HG03565 (cell line): ENCODE data around the gene TBRG4.

Source experiments
- ATAC-seq: cut with Tn5 transposase; IDR thresholded peaks from one replicate; pipeline ENCODE4 v1.9.1; 2021; ENCODE audit warnings: mild to moderate bottlenecking, moderate library complexity; ENCODE audit not compliant: unreplicated experiment

The TBRG4 gene

DNA sequence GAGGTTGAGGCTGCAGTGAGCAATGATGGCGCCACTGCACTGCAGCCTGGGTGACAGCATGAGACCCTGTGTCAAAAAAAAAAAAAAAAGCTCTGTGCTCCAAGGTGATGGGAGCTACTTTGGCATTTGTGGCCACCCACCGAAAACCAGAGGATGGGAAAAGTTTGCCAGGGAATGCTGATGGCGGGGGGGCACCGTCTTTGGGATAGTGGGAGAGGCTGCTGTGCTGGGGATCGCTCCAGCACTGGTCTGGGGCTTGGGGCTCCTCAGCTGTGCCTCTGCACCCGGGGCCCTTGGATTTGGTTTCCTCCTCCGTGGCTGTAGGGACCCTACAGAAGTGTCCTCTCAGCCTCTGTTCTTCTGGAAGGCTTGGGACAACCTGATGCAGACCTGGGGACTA, 34.4 kb upstream of the TBRG4 start:
- no peak for ATAC-seq

GRCh38 chr7:45143616-45144015, 32.1 kb upstream of the TBRG4 start:
- ATAC-seq, result no peak

DNA sequence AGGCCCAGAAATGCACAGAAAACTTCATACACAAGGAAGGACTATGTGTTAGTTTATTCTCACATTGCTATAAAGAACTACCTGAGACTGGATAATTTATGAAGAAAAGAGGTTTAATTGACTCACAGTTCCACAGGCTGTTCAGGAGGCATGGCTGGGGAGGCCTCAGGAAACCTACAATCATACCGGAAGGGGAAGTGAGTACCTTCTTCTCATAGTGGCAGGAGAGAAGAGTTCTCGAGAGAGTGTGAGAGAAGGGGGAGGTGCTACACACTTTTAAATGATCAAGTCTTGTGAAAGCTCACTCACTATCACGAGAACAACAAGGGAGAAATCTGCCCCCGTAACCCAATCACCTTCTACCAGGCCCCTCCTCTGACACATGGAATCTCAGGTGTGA, 29.3 kb upstream of the TBRG4 start:
- no peak for ATAC-seq

DNA sequence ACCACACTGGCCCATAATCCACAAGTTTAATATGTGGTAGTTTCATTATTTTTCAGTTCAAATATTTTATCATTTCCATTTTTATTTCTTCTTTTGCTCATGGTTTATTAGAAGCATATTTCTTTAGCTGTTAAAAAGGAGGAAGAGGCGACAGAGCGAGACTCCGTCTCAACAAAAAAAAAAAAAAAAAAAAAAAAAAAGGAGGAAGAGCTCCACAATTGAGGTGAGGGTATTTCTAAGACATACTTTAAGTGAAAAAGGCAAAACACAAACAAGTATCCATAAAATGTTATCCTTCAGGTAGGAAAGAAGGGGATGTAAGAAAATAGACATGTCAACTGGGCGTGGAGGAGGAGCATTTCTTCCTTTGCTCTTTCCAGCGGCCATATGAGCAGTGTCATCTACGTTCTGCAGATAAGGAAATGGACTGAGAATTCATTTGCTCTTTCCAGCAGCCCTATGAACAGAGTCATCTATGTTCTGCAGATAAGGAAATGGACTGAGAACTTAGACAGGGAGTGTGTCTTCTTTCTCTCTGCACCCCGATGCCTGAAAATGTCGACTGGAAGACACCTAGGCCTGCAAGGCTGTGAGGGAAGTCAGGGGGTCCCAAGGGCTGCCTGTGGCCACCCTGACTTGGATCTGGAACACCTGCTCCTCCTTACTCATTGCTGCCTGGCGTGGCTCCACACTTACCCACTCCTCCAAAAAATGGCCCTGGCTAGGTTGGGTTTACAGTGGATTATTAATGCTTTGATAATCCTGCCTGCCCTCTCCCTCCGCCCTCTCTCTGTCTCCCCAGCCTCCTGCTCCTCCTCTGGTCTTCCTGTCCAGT, 27.2 kb upstream of the TBRG4 start:
- no peak for ATAC-seq

- peak; percentile 56 for ATAC-seq
Measured at GRCh38 chr7:45136106-45137060, 24.9 kb upstream of the TBRG4 start.

GRCh38 chr7:45133877-45134276, 22.4 kb upstream of the TBRG4 start:
- no peak for ATAC-seq

- no peak for ATAC-seq
Measured at GRCh38 chr7:45133352-45133751, 21.9 kb upstream of the TBRG4 start.

GRCh38 chr7:45132708-45133320, 21.3 kb upstream of the TBRG4 start:
- ATAC-seq, result no peak

DNA sequence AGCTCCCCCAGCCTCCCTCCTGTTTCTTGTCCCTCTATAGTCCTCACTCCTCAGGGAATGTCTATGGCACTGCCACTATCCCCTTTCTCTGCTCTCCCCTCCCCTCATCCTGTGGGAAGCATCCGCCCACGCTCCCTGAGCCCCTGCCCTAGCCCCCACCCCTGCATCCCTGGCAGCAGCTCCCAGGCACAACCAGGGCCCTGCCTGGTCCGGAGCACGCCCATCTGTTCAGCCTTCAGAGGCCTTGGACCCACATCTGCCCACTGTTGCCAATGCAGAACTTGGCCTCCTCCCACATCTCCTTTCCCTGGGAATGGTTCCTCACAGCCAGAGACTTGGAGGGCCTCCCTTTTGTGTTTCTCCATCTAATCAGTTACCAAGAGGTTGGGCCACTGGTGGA, 20.4 kb upstream of the TBRG4 start:
- ATAC-seq, result no peak

DNA sequence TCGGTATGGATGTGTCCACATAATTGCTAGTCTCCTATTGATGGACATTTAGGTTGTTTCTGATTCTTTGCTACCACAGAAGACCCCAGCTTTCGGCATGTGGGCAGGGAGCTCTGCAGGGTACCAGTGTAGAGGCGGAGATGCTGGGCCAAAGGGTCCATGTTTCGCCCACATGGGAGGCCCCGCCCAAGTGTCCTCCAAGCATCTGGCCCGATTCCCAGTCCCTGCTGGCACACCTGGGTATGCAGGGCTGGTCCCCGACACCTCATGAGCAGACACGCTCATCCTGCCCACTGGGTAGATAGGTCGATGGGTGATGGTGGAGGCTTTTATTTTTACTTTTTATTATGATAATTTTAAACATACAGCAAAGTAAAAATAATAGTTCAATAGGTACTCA, 19.4 kb upstream of the TBRG4 start:
- ATAC-seq, result no peak

DNA sequence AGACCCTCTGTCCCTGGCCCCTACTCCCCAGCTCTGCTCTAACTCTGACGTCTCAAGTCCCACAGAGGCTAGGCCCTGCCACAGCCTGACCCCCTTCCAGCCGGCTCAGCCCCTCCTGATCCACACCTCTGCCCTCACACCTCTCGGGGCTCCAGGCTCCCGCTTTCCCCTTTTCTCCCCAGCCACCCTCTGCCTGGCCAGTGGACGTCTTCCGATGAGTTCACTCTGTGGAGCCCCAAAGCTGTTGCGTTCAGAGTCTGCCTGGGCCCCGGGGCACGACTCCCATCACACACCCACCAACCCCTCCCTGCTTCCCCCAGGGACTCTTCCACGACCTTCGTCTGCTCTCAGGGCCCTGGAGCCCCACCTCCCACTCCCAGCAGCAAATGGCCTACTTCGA, 18.4 kb upstream of the TBRG4 start:
- ATAC-seq, result no peak

DNA sequence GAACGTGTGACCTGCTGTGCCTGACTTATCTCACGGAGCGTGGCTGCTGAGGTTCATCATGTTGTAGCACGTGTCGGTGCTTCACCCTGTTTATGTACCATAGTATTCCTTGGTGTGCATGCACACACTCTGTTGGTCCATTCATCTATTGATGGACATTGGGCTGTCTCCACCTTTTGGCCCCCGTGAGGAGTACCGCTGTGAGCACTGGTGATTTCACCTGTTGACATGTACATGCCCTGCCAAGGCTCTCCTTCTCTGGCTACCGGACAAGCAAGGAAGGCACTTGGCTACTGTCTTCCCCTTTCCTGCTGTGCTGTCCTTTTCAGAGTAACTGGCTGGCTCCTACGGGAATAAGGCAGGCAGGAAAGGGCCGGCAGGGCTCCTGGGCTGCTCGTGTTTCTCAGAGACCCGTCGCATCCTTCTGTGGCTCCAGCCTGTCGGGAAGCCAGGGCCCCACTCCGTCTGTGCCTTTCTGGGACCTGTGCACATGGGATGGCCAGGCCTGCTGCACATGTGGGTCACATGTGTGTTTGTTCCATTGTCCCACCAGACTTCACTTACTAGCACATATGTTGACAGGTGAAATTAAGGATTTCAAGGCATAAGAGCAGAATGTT, 17.8 kb upstream of the TBRG4 start:
- no peak for ATAC-seq

DNA sequence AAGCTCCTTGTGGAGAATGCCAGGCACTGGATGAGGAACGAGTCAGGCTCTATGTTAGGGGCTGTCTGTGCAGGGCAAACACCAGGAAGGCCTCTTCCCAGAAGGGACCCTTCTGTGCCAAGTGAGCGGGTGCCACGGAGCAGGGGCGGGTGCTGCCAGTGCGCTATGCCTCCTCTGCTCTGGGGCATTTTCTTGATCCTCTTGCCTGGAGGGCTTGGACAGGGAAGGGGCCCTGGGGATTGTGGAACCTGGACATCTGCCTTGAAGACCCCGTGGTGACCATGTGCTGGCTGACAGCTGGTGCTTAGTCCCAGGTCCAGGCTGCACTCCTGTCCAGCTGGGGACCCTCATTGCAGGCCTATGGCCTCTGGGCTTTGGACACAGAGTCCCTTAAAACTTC, 15.4 kb upstream of the TBRG4 start:
- ATAC-seq, result no peak

GRCh38 chr7:45126201-45126600, 14.7 kb upstream of the TBRG4 start:
- no peak for ATAC-seq

DNA sequence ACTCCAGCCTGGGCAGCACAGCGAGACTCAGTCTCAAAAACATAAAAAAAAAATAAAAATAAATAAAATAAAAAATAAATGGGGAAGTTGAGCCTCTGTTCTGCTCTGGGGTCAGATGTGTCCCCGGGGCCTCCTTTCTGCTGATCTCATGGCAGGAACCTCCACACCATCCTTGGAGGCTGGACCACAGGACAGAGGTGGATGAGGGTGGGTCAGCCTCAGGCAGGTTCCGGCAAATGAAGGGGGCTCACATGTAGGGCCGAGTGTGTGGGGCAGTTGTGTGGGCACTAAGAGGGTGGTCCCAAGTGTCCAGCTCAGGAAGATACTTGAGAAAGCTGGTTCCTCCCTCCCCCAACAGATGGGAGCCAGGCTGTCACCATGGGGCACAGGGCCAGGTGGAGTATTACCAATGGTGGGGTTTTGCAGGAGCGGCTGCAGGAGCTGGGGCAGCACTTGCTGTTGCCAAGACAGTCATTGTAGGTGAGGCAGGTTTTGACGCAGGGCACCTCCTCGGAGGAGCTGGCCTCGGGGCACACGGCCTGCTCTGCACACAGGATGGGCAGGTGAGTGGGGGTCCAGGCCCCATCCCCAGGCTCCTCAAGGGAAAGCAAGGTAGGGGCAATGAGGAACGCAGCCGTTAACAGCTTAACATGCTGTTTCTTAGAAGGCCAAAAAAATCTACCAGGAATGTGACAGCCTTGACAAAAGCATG, 13.9 kb upstream of the TBRG4 start:
- no peak for ATAC-seq

DNA sequence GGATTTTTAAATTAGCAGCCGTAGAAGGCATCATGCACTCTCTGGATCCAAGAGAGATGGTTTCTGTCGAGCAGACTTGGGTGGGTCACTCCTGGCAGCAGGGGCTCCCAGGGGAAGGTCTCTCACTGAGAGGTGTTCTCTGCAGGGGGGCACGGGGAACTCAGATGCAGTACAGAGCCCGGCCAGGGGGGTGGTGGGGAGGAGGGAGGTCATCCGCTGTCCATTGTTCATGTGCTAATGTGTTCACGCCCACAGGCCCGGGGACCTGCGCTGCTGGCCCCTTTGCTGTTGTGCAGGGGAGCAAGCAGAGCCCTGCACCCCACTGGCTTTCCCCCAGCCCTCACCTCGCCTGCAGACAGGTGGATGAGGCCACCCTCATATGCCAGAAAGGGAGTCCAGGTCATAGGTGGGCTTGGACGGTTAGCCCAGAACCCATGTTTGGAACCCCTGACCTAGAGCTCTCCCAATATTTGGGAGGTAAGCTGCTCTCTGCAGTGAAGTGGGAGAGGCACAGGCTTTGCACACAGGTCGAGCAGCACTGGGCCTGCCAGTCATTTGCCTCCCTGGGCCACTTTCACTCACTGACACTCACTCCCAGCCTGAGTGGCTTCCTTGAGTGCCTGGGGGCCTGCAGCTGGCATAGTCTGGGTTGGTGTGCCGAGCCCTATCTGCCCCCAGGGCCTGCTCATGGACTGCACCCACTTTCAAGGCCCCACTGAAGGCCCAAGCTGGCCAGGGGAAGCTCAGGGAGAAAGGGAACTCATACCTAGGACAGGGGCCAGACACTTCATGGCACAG, 12.6 kb upstream of the TBRG4 start:
- no peak for ATAC-seq

- no peak for ATAC-seq
Measured at GRCh38 chr7:45122975-45123860, 11.7 kb upstream of the TBRG4 start.

GRCh38 chr7:45119550-45119949, 8.1 kb upstream of the TBRG4 start:
- no peak for ATAC-seq

DNA sequence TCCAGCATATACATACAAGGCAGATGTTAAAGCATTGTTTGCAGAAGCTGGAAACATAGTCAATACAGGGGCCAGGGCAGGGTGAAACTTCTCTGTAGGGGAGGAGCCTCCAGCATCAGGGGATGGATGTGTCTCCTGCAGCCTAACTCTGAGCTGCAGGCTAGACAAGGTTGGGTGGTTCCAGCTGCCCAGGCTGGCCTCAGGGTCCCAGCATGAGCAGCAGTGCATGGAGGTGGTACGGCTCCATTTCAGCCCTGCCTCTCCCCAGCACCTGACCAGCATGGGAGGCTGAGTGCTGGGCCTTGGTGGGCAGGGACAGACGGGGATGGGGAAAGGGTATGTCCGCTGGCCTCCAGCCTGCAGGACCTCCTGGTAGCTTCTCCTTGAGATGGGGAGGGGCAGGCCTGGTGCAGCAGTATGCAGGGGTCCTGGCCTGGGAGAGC, 7.4 kb upstream of the TBRG4 start:
- ATAC-seq, result no peak
